ENCODE data around the gene DNM3. TPM values are rescaled to one million over a fixed set of nuclear protein-coding genes. Genes with fewer than 3 reads are reported as not detected.

The DNM3 gene
- total and polyA plus RNA-seq, 2 donors (not counting 3 experiments of a cell fraction or from before 2014, with no cell fraction given), result 1.4 to 2.5 TPM

GRCh38 chr1:172089768-172090510 is 248.6 kb downstream of the DNM3 start:
- Histone ChIP-seq H3K79me2 (ENCODE audit: control insufficient read depth, insufficient read depth, low read length) (no peaks in the 10 kb centered on the region), H3K4me2 (ENCODE audit: insufficient read depth, low read length) (no peak overlapping the region), H3K4me1 (ENCODE audit: control insufficient read depth, extremely low read depth, insufficient read depth, low read length) (no peaks in the 10 kb centered on the region), H4K20me1 (replicated peaks; ENCODE audit: control insufficient read depth, extremely low read depth, insufficient read depth, low read length) (no peaks in the 10 kb centered on the region), H2AFZ (ENCODE audit: low read depth, low read length) (no peak overlapping the region), H3K9me3 (replicated peaks; ENCODE audit: control insufficient read depth, insufficient read depth, low read length) (no peaks in the 10 kb centered on the region), H3K27me3 (ENCODE audit: control insufficient read depth in 2 of 2, insufficient read depth in 2 of 2, low read length in 2 of 2) (no peaks in the 10 kb centered on the region), H3K27ac (ENCODE audit: insufficient read depth, low read depth, low read length) (no peak overlapping the region), H3K4me3 (replicated peaks in 1 of 3; ENCODE audit: insufficient read depth in 1 of 3, low read depth in 1 of 3, low read length in 3 of 3) (no peak overlapping the region), H3K36me3 (ENCODE audit: control insufficient read depth in 2 of 2, extremely low read depth in 1 of 2, insufficient read depth in 2 of 2, low read length in 2 of 2) (no peaks in the 10 kb centered on the region), H3K9me1 (replicated peaks; ENCODE audit: control insufficient read depth, extremely low read depth, insufficient read depth, low read length) (no peaks in the 10 kb centered on the region), H3K9ac (replicated peaks; ENCODE audit: extremely low read depth, insufficient read depth, low read length) (no peak overlapping the region)
- ChIA-PET POLR2A (no interaction called here), CTCF (interaction anchor here (0.8 to 4.0 kb wide), 5 partner anchors 9 to 309 kb away, joined by 3 to 28 read pairs (median 6); no protein-coding TSS in a partner anchor)
- no TSS peak for BruUV-seq (replicated peaks)
- intact Hi-C loops (cut with micrococcal nuclease), result loop anchor here (1.0 to 2.0 kb wide), 4 partner anchors 87 to 354 kb away; partner anchors contain the start of gene PIGC
- DNase-seq (ENCODE audit: low read depth, low spot score) (peak; percentile 67), FAIRE-seq (peak; percentile 21)
- dilution Hi-C loops (cut with MboI; ENCODE audit: extremely low pct_ligation_motif_present, low sequenced_read_pairs), result no loop called here
- TF ChIP-seq CTCF (IDR thresholded peaks at IDR 0.05; ENCODE audit: extremely low read depth in 1 of 2, insufficient read depth in 1 of 2, low read depth in 1 of 2, low read length in 2 of 2) (peak; percentile 59 to 67), MAX (IDR thresholded peaks at IDR 0.05; ENCODE audit: insufficient read depth, insufficient read length) (no peak), MYC (IDR thresholded peaks at IDR 0.05; ENCODE audit: low read depth, low read length) (no peak), EZH2 (IDR thresholded peaks at IDR 0.05; ENCODE audit: borderline replicate concordance, low read depth, low read length, severe bottlenecking) (no peak)
